GM18517 (cell line): ENCODE results near the gene COL10A1.

Experiments
- ATAC-seq: cut with Tn5 transposase; IDR thresholded peaks from one replicate; pipeline ENCODE4 v1.9.1; 2021; ENCODE audit warnings: mild to moderate bottlenecking, moderate library complexity; ENCODE audit not compliant: unreplicated experiment

COL10A1 gene

GRCh38 chr6:116126032-116126431 is at the start of gene COL10A1:
Gene COL10A1 (minus strand): TSS chr6:116126132. CDS start chr6:116125492, 640 bp downstream.
- no peak for ATAC-seq

- no peak for ATAC-seq
Observed at GRCh38 chr6:116175344-116175743, 49.4 kb upstream of the COL10A1 start.

GRCh38 chr6:116173928-116174327 is 48.0 kb upstream of the COL10A1 start:
- ATAC-seq: no peak

- no peak for ATAC-seq
Observed at GRCh38 chr6:116170358-116171057, 44.6 kb upstream of the COL10A1 start.

GRCh38 chr6:116169880-116170279 is 43.9 kb upstream of the COL10A1 start:
- ATAC-seq: no peak

- ATAC-seq: no peak
Observed at GRCh38 chr6:116168148-116168547, 42.2 kb upstream of the COL10A1 start.

GRCh38 chr6:116166369-116166768 is 40.4 kb upstream of the COL10A1 start:
- ATAC-seq: no peak

- ATAC-seq: no peak
Observed at GRCh38 chr6:116165596-116165995, 39.7 kb upstream of the COL10A1 start.

- no peak for ATAC-seq
Observed at GRCh38 chr6:116159782-116160524, 34.0 kb upstream of the COL10A1 start.

- no peak for ATAC-seq
Observed at GRCh38 chr6:116158641-116159040, 32.7 kb upstream of the COL10A1 start.

GRCh38 chr6:116157391-116157790 is 31.5 kb upstream of the COL10A1 start:
- no peak for ATAC-seq

GRCh38 chr6:116156405-116157326 is 30.7 kb upstream of the COL10A1 start:
- no peak for ATAC-seq

GRCh38 chr6:116154887-116155286 is 29.0 kb upstream of the COL10A1 start:
- no peak for ATAC-seq

- no peak for ATAC-seq
Observed at GRCh38 chr6:116152620-116153019, 26.7 kb upstream of the COL10A1 start.

GRCh38 chr6:116145803-116146675 is 20.1 kb upstream of the COL10A1 start:
- no peak for ATAC-seq

GRCh38 chr6:116144605-116145004 is 18.7 kb upstream of the COL10A1 start:
- ATAC-seq: no peak

- ATAC-seq: no peak
Observed at GRCh38 chr6:116139917-116140316, 14.0 kb upstream of the COL10A1 start.

- ATAC-seq: no peak
Observed at GRCh38 chr6:116136933-116137340, 11.0 kb upstream of the COL10A1 start.

GRCh38 chr6:116136373-116136772 is 10.4 kb upstream of the COL10A1 start:
- no peak for ATAC-seq

GRCh38 chr6:116133453-116133852 is 7.5 kb upstream of the COL10A1 start:
- no peak for ATAC-seq
